Naive thymus-derived CD4-positive, alpha-beta T cell (primary cell): ENCODE results near the gene ZNF341. TPM values are rescaled to one million over a fixed set of nuclear protein-coding genes. Genes with fewer than 3 reads are reported as not detected.
A peak's percentile ranks its signal among the peaks of the same experiment; 100 is the strongest.

Experiments
- ATAC-seq: fragments of 150-1000 bp; cut with Tn5 transposase; 2 replicates; pipeline ENCODE4 v1.10.0; 2021; ENCODE audit warnings: mild to moderate bottlenecking, moderate library complexity
- CTCF ChIA-PET: fragments of 350-600 bp; sonication (Branson Sonifier 250); formaldehyde crosslinking; loops from one replicate; lab custom pipeline; 2021; ENCODE audit warnings: antibody characterized with exemption; lab: Charles Lee
- POLR2A ChIA-PET: fragments of 350-600 bp; sonication (Branson Sonifier 250); formaldehyde crosslinking; loops from one replicate; lab custom pipeline; 2021; ENCODE audit warnings: antibody characterized with exemption, inconsistent platforms; lab: Charles Lee
- DNase-seq, 9 donors: peaks; one replicate each; pipeline versions ENCODE4 v3.0.0 to v3.0.0-alpha.2; 2020 to 2022; ENCODE audit warnings: mixed read lengths in 1 of 9
- H3K27ac ChIP-seq: one replicate; pipeline ENCODE4 v1.7.0; 2013; ENCODE audit warnings: mild to moderate bottlenecking, low read depth, low read length, moderate library complexity
- H3K27me3 ChIP-seq, 2 donors: one replicate each; pipeline ENCODE4 v1.7.0; 2013; ENCODE audit warnings: low read length in 2 of 2, mild to moderate bottlenecking in 2 of 2, moderate library complexity in 2 of 2; ENCODE audit not compliant: control insufficient read depth in 2 of 2, insufficient read depth in 2 of 2
- H3K36me3 ChIP-seq, 3 experiments: 1 replicate in 2 of 3; 2 replicates in 1 of 3; pipeline ENCODE4 v1.7.0; 2013; ENCODE audit warnings: low read length in 3 of 3, mild to moderate bottlenecking in 3 of 3, moderate library complexity in 1 of 3; ENCODE audit not compliant: insufficient read depth in 3 of 3, control insufficient read depth in 2 of 3
- H3K4me1 ChIP-seq, 2 donors: one replicate each; pipeline ENCODE4 v1.7.0; 2013; ENCODE audit warnings: low read length in 2 of 2, mild to moderate bottlenecking in 2 of 2, moderate library complexity in 1 of 2; ENCODE audit not compliant: control insufficient read depth in 2 of 2, insufficient read depth in 2 of 2
- H3K4me3 ChIP-seq: 2 replicates; pipeline ENCODE4 v1.7.0; 2013; ENCODE audit warnings: mild to moderate bottlenecking, low read length
- H3K9me3 ChIP-seq, 3 experiments: 1 replicate in 2 of 3; 2 replicates in 1 of 3; pipeline ENCODE4 v1.7.0; 2013; ENCODE audit warnings: low read length in 3 of 3; ENCODE audit not compliant: control insufficient read depth in 2 of 3
- H3K27ac Mint-ChIP-seq, 9 donors: one replicate each; pipeline ENCODE4 v1.8.0; 2020 to 2022; ENCODE audit warnings: mixed read lengths in 9 of 9, mild to moderate bottlenecking in 8 of 9, moderate library complexity in 5 of 9, inconsistent platforms in 2 of 9
- H3K27me3 Mint-ChIP-seq, 5 donors: one replicate each; pipeline ENCODE4 v1.8.0; 2021 to 2022; ENCODE audit warnings: mixed read lengths in 5 of 5, mild to moderate bottlenecking in 1 of 5
- H3K36me3 Mint-ChIP-seq, 5 donors: one replicate each; pipeline ENCODE4 v1.8.0; 2020 to 2022; ENCODE audit warnings: mixed read lengths in 5 of 5, mild to moderate bottlenecking in 3 of 5, inconsistent platforms in 1 of 5
- H3K4me1 Mint-ChIP-seq, 7 donors: one replicate each; pipeline ENCODE4 v1.8.0; 2020 to 2022; ENCODE audit warnings: mixed read lengths in 7 of 7, mild to moderate bottlenecking in 3 of 7, inconsistent platforms in 1 of 7
- H3K4me3 Mint-ChIP-seq, 10 donors: one replicate each; pipeline ENCODE4 v1.8.0; 2020 to 2022; ENCODE audit warnings: mild to moderate bottlenecking in 10 of 10, mixed read lengths in 10 of 10, moderate library complexity in 6 of 10, inconsistent platforms in 2 of 10
- H3K9me3 Mint-ChIP-seq, 11 donors: one replicate each; pipeline ENCODE4 v1.8.0; 2020 to 2022; ENCODE audit warnings: mixed read lengths in 11 of 11, mild to moderate bottlenecking in 4 of 11, inconsistent platforms in 1 of 11, moderate library complexity in 1 of 11
- intact Hi-C, 2 donors: fragments of 100-400 bp; cut with micrococcal nuclease; formaldehyde crosslinking; loops; one replicate each; pipeline ENCODE4 v1.15.1; 2023
- polyA plus RNA-seq, 2 donors: library from polyadenylated mRNA; unstranded; fragments of 300-500 nt; fragmentation: Illumina TruSeq; gene quantifications; one replicate each; pipeline ENCODE4 v1.2.3, GENCODE V29; 2021
- total RNA-seq, 6 experiments: library from RNA in 5 of 6; stranded (reverse) in 5 of 6; gene quantifications; 1 replicate in 5 of 6; 2 replicates in 1 of 6; pipeline ENCODE4 v1.2.3 and lab custom pipeline; 2021 to 2026

The ZNF341 gene
- total and polyA plus RNA-seq, 7 experiments from 2014 or later, result 1.5 to 6.1 (median 4.5) TPM

DNA sequence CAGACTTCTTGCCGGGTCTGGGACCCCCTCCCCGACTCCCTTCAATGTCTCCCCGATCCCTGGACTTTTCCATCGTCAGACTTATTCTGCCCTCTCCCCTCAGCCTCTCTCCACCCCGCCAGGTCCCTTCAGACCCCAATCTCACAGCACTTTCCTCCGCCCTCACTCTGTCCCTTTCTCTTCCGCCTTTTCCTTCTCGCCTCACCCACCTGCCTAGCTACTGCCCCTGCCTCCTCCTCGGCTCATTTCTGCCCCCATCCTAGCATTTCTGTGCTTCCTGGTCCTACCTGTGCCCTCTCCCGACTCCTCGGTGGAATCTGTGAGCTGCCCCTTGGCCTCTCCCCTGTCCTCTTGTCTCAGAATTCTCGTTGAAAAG lies 80.0 kb downstream of the ZNF341 start:
- ATAC-seq (no peak), DNase-seq (peak in 5 of 9 donors; percentile 9 to 30 (median 14))
- ChIA-PET POLR2A (interaction anchor here (0.5 to 2.4 kb wide), 14 partner anchors 9 to 301 kb away, joined by 3 to 20 read pairs (median 3); partner anchors contain the start of genes EIF2S2, RALY and ZNF341), CTCF (interaction anchor here (0.7 to 2.4 kb wide), 4 partner anchors 8 to 316 kb away, joined by 3 to 6 read pairs (median 4); no protein-coding TSS in a partner anchor)
- Histone ChIP-seq H3K27ac (peak overlapping the region; percentile 95), H3K4me1 (peaks cover 22 to 23% of the 10 kb centered on the region in 2 donors), H3K27me3 (no peaks in the 10 kb centered on the region), H3K9me3 (no peaks in the 10 kb centered on the region), H3K4me3 (peak overlapping the region; percentile 74), H3K36me3 (peaks cover 0 to 12% (median 4%) of the 10 kb centered on the region in 3 experiments)
- intact Hi-C loops, result loop anchor here (1.0 to 10.0 kb wide), 21 partner anchors 41 to 1643 kb away; partner anchors contain the start of genes EIF2S2 (in 2 of the 2), ITCH (in 2 of the 2), PXMP4 (in 2 of the 2) and RALY (in 2 of the 2)
- Mint-ChIP-seq H3K36me3 (peaks cover 4 to 22% (median 9%) of the 10 kb centered on the region in 5 donors), H3K27me3 (no peaks in the 10 kb centered on the region), H3K4me1 (peaks cover 42 to 54% (median 48%) of the 10 kb centered on the region in 7 donors), H3K4me3 (peak overlapping the region; percentile 89 to 100 (median 95)), H3K27ac (peak overlapping the region; percentile 84 to 96 (median 91)), H3K9me3 (no peaks in the 10 kb centered on the region)

DNA sequence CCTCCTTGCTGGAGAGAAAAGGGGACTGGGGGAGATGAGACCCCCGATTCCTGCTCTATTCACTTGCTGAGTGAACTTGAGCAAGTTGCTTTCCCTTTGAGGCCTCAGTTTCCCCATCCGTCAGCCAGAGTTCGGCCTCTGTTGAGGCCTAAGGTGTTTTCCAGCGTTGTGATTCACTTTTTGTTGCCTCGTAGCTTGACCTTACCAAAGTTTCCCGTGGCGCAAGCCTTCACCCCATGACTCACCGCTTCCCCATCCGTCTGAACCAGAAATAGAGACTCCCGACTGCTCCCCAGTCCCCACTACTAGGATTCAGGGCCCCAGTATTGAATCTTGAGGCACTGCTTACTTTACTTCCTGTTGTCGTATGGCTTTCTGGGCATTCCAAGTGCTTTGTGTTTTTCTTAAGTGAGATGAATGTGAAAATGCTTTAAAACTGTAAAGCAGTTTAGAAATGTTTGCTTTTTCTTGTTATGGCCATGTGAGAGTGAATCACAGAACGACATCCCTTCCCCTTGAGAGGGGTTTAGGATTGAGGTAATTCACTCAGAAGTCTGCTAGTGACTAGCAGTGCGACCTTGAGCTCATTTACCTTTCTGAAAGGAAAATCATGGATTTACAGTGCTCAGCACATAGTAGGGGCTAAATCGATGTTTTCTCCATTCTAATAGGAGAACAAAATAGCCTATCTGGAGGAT lies 80.5 kb downstream of the ZNF341 start:
- H3K4me3 ChIP-seq, result peak overlapping the region; percentile 74
- H3K4me1 ChIP-seq, result peaks cover 22 to 23% of the 10 kb centered on the region in 2 donors
- H3K27ac ChIP-seq, result peak overlapping the region; percentile 95
- Mint-ChIP-seq H3K27ac (peak overlapping the region; percentile 84 to 96 (median 91)), H3K4me1 (peaks cover 47 to 59% (median 52%) of the 10 kb centered on the region in 7 donors), H3K36me3 (peaks cover 4 to 22% (median 9%) of the 10 kb centered on the region in 5 donors), H3K27me3 (no peaks in the 10 kb centered on the region), H3K9me3 (no peaks in the 10 kb centered on the region), H3K4me3 (peak overlapping the region; percentile 89 to 100 (median 95))
- H3K9me3 ChIP-seq, result no peaks in the 10 kb centered on the region
- peak; percentile 7 for ATAC-seq
- ChIA-PET POLR2A (interaction anchor here (0.6 to 2.4 kb wide), 8 partner anchors 13 to 300 kb away, joined by 3 to 20 read pairs (median 5); partner anchors contain the start of genes EIF2S2, RALY and ZNF341), CTCF (interaction anchor here (0.7 to 2.4 kb wide), 3 partner anchors 8 to 316 kb away, joined by 3 to 6 read pairs (median 4); no protein-coding TSS in a partner anchor)
- intact Hi-C loops, result loop anchor here (5.0 to 10.0 kb wide), 5 partner anchors 40 to 1642 kb away; partner anchors contain the start of genes ACTL10 (in 1 of the 2), ASXL1 (in 1 of the 2), C20orf144 (in 1 of the 2) and CEP250 (in 1 of the 2)
- peak in 6 of 9 donors; percentile 4 to 58 (median 14) for DNase-seq
- no peaks in the 10 kb centered on the region for H3K27me3 ChIP-seq
- H3K36me3 ChIP-seq, result peaks cover 0 to 12% (median 4%) of the 10 kb centered on the region in 3 experiments

DNA sequence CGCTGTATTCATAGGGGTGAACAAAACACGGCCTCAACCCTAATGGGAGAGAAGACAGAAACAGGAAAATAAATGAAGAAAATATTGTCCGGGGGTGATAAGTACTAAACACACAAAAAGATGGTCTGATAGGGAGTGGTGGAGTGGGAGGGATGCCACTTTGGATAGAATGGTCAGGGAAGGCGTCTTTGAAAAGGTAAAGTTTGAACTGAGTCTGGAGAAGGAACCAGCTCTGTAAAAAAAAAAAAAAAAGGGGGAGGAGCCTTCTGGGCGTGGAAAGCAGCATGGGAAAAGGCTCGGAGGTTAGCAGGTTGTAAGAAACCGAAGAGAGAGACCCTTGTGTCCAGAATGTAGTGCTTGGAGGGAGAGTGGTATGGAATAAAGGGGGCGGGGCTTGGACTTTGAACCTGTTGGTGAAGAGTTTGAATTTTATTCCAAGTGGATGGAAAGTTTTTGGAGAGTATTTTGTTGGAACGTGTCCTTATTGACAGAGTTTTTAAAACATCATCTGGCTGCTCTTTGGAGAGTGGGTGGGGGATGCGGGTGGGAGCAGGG lies 81.2 kb downstream of the ZNF341 start:
- CTCF ChIA-PET, result interaction anchor here (0.5 to 1.2 kb wide), 4 partner anchors 19 to 102 kb away, joined by 3 to 4 read pairs (median 3); no protein-coding TSS in a partner anchor

DNA sequence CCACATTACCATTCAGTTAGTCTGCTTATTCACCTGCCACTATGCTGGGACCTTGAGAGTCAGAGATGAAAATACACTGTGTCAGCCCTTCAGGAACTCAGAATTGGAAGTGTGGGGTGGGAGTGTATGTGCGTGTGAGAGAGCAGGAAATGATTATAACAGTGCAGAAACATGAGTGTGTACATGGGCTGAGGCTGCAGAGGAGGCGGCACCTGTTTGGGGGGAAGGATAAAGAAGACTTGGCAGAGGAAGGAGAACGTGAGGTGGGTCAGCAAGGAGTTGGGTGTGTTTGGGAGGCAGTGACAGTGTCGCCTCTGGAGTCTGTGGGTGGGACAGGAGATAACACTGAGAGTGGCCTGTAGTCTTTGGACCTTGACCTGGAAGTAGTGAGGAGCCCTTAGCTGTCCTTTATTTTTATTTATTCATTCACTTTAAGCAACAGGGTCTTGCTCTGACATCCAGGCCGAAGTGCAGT lies 82.5 kb downstream of the ZNF341 start:
- ChIA-PET CTCF (interaction anchor here (0.6 to 0.7 kb wide), 2 partner anchors 88 to 126 kb away, joined by 3 read pairs; no protein-coding TSS in a partner anchor), POLR2A (interaction anchor here (0.6 kb wide), 1 partner anchor 248 kb away, joined by 3 read pairs; no protein-coding TSS in a partner anchor)
- Histone ChIP-seq H3K27me3 (no peaks in the 10 kb centered on the region), H3K27ac (no peak overlapping the region), H3K36me3 (peaks cover 0 to 12% (median 4%) of the 10 kb centered on the region in 3 experiments), H3K4me3 (no peak overlapping the region), H3K4me1 (peaks cover 22 to 28% of the 10 kb centered on the region in 2 donors), H3K9me3 (no peaks in the 10 kb centered on the region)
- Mint-ChIP-seq H3K27ac (peak overlapping the region in 7 of 9 donors; percentile 0 to 86 (median 40)), H3K4me3 (peak overlapping the region; percentile 53 to 100 (median 94)), H3K9me3 (no peaks in the 10 kb centered on the region), H3K27me3 (no peaks in the 10 kb centered on the region), H3K36me3 (peaks cover 4 to 22% (median 13%) of the 10 kb centered on the region in 5 donors), H3K4me1 (peaks cover 56 to 79% (median 67%) of the 10 kb centered on the region in 7 donors)
- ATAC-seq (no peak), DNase-seq (peak in 2 of 9 donors; percentile 5 to 18)
- intact Hi-C loops, result loop anchor here (5.0 to 10.0 kb wide), 5 partner anchors 38 to 1641 kb away; partner anchors contain the start of genes ACTL10 (in 1 of the 2), ASXL1 (in 1 of the 2), C20orf144 (in 1 of the 2) and CEP250 (in 1 of the 2)

More for the DNA sequence above, 81.2 kb downstream of the ZNF341 start:
- H3K27ac Mint-ChIP-seq, result peak overlapping the region; percentile 84 to 96 (median 91)
- POLR2A ChIA-PET, result interaction anchor here (1.8 kb wide), 1 partner anchor 40 kb away, joined by 5 read pairs; no protein-coding TSS in a partner anchor
- Histone ChIP-seq H3K4me3 (peak overlapping the region; percentile 74), H3K27ac (peak overlapping the region; percentile 95), H3K9me3 (no peaks in the 10 kb centered on the region), H3K4me1 (peaks cover 22 to 23% of the 10 kb centered on the region in 2 donors), H3K36me3 (peaks cover 0 to 12% (median 4%) of the 10 kb centered on the region in 3 experiments), H3K27me3 (no peaks in the 10 kb centered on the region)
- no peaks in the 10 kb centered on the region for H3K9me3 Mint-ChIP-seq
- ATAC-seq, result no peak
- peak overlapping the region; percentile 89 to 100 (median 95) for H3K4me3 Mint-ChIP-seq
- intact Hi-C loops, result loop anchor here (5.0 to 10.0 kb wide), 5 partner anchors 39 to 1642 kb away; partner anchors contain the start of genes ACTL10 (in 1 of the 2), ASXL1 (in 1 of the 2), C20orf144 (in 1 of the 2) and CEP250 (in 1 of the 2)
- H3K36me3 Mint-ChIP-seq, result peaks cover 4 to 22% (median 12%) of the 10 kb centered on the region in 5 donors
- peaks cover 54 to 66% (median 59%) of the 10 kb centered on the region in 7 donors for H3K4me1 Mint-ChIP-seq
- H3K27me3 Mint-ChIP-seq, result no peaks in the 10 kb centered on the region
- peak in 1 of 9 donors; percentile 10 for DNase-seq

DNA sequence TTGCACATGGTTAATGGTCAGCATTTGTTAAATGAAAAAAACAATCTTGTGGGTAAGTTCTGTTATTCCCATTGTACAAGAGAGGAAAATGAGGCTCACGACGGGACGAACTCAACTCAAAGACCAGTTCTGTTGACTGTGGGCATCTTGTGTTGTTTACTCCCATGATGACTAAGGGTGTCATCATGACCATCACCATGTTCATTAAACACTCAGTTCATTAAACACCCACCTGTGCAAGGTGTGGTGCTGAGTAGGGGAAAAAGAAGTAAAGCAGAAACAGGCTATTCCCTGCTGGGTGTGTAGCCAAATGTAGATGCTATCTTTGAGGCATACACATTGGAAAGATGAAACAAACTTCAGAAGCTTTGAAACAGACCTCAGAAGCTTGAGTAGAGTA lies 83.9 kb downstream of the ZNF341 start:
- Histone ChIP-seq H3K27ac (no peak overlapping the region), H3K4me1 (peaks cover 22 to 28% of the 10 kb centered on the region in 2 donors), H3K36me3 (peaks cover 0 to 12% (median 4%) of the 10 kb centered on the region in 3 experiments), H3K4me3 (no peak overlapping the region), H3K27me3 (no peaks in the 10 kb centered on the region), H3K9me3 (no peaks in the 10 kb centered on the region)
- Mint-ChIP-seq H3K27ac (peak overlapping the region in 1 of 9 donors; percentile 71), H3K4me3 (peak overlapping the region in 1 of 10 donors; percentile 26), H3K36me3 (peaks cover 4 to 22% (median 13%) of the 10 kb centered on the region in 5 donors), H3K9me3 (no peaks in the 10 kb centered on the region), H3K4me1 (peaks cover 63 to 88% (median 79%) of the 10 kb centered on the region in 7 donors), H3K27me3 (no peaks in the 10 kb centered on the region)
- CTCF ChIA-PET, result no interaction called here
- POLR2A ChIA-PET, result no interaction called here
- intact Hi-C loops, result loop anchor here in 1 of 2 donors (10.0 kb wide), 2 partner anchors 151 to 1639 kb away; partner anchors contain the start of genes ACTL10, C20orf144 and CEP250
- DNase-seq (no peak), ATAC-seq (no peak)
